Upper lobe of left lung (tissue), 6 donors: ENCODE results near the gene ACBD6. TPM values are rescaled to one million over a fixed set of nuclear protein-coding genes. Genes with fewer than 3 reads are reported as not detected.

Experiments
- ATAC-seq, 2 donors: fragments of 200-7000 bp; cut with Tn5 transposase; one replicate each; pipeline ENCODE4 v1.9.1; 2022; ENCODE audit warnings: mild to moderate bottlenecking in 2 of 2, moderate library complexity in 2 of 2; ENCODE audit not compliant: low FRiP score in 2 of 2
- DNase-seq, 2 donors: peaks; one replicate each; pipeline ENCODE4 v3.0.0-alpha.2; 2019 to 2020
- H3K27ac ChIP-seq, 4 donors: fragments of 200-600 bp; sonication (generic); one replicate each; pipeline ENCODE4 v1.5.1; 2016 to 2019
- H3K27me3 ChIP-seq, 4 donors: fragments of 200-600 bp; sonication (generic); one replicate each; pipeline ENCODE4 v1.5.1; 2017 to 2019
- H3K36me3 ChIP-seq, 4 donors: fragments of 200-600 bp; sonication (generic); one replicate each; pipeline ENCODE4 v1.5.1; 2016 to 2019
- H3K4me1 ChIP-seq, 4 donors: fragments of 200-600 bp; sonication (generic); one replicate each; pipeline ENCODE4 v1.5.1; 2018 to 2019
- H3K4me3 ChIP-seq, 4 donors: fragments of 200-600 bp; sonication (generic); one replicate each; pipeline ENCODE4 v1.5.1; 2017 to 2019; ENCODE audit warnings: mild to moderate bottlenecking in 2 of 4, moderate library complexity in 1 of 4
- H3K9me3 ChIP-seq, 4 donors: fragments of 200-600 bp; sonication (generic); one replicate each; pipeline ENCODE4 v1.5.1; 2018 to 2019
- CTCF ChIP-seq, 6 experiments: fragments of 450-650 bp in 4 of 6; fragments of 200-600 bp in 2 of 6; sonication (generic) in 2 of 6; IDR thresholded peaks; one replicate each; pipeline ENCODE4 v1.5.1; 2016 to 2019; ENCODE audit warnings: antibody characterized with exemption in 6 of 6
- EP300 ChIP-seq, 4 donors: sonication (generic); formaldehyde crosslinking; IDR thresholded peaks; one replicate each; pipeline ENCODE4 v1.5.1; 2017; ENCODE audit warnings: antibody characterized with exemption in 4 of 4, control low read depth in 2 of 4
- POLR2A ChIP-seq, 4 donors: fragments of 450-650 bp; IDR thresholded peaks; one replicate each; pipeline ENCODE4 v1.5.1; 2016 to 2017; ENCODE audit warnings: antibody characterized with exemption in 4 of 4, mild to moderate bottlenecking in 2 of 4
- POLR2AphosphoS5 ChIP-seq, 2 donors: sonication (generic); formaldehyde crosslinking; IDR thresholded peaks; one replicate each; pipeline ENCODE4 v1.5.1; 2017; ENCODE audit warnings: antibody characterized with exemption in 2 of 2
- WGBS, 2 donors: methylation state at CpG; one replicate each; pipeline ENCODE4 v1.1.5; 2017 to 2018; 5-methylcytosine and 5-hydroxymethylcytosine counted together
- total RNA-seq, 6 donors: library from RNA; depleted of rRNA in 4 of 6; stranded (reverse); fragments of >200 nt in 4 of 6; gene quantifications; one replicate each; pipeline versions ENCODE4 v1.1.0 to v1.2.1, GENCODE V29; 2016 to 2021
- donor health status: DM: no; HTN: no; CAD: no; lungs with moderate emphysema.
- donor health status: DM: no; HTN: yes; CAD: no; lungs with severe emphysema.

Gene ACBD6
- total RNA-seq, 6 donors from 2014 or later: 24.9 to 72.3 (median 51.5) TPM

DNA sequence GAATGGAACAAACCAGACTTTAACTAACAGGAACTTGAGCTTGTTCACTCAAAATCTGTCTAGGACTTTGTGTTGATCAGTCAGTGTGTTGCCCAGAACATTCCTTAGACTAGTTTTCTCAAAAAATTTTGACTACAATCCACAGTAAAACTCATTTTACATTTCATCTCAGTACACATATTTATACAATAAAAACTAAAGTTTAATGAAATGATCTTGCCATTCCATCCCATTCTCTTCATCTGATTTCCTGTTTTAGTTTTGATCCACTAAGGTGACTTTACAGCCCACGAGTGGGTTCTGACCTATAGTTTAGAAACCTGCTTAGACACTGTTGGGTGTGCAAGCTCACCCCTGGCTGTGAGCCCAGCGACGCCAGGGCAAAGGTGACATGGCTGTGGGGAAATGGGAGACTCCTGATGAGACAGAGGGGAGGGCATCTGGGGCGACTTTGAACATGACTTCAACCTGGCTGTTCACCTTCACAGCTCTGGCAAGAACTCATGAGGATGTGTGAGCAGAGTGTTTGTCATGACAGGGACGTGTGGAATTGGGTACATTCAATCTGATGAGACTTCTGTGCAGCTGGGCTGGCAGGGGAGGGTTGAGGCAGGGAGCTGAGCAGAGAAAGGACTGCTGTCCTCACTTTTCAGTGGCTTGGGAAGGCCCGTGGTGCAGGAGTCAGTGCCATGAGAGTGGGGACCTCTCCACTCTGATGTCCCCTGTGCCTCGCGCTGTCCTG, 231.7 kb downstream of the ACBD6 start:
- Histone ChIP-seq H3K36me3 (peaks cover 0 to 6% (median 5%) of the 10 kb centered on the region in 4 donors), H3K9me3 (no peaks in the 10 kb centered on the region), H3K27ac (no peak overlapping the region), H3K27me3 (no peaks in the 10 kb centered on the region), H3K4me1 (peaks cover 0 to 2% (median 0%) of the 10 kb centered on the region in 4 donors), H3K4me3 (no peak overlapping the region)
- no peak for TF ChIP-seq EP300 (IDR thresholded peaks at IDR 0.05)
- TF ChIP-seq POLR2AphosphoS5 (IDR thresholded peaks at IDR 0.05): no peak
- TF ChIP-seq POLR2A (IDR thresholded peaks at IDR 0.05): no peak
- TF ChIP-seq CTCF (IDR thresholded peaks at IDR 0.05): no peak
- DNase-seq: no peak
- 83 to 86% methylated on average over 7 to 8 of the region's 8 CpGs for WGBS, 2 donors
- ATAC-seq: no peak

DNA sequence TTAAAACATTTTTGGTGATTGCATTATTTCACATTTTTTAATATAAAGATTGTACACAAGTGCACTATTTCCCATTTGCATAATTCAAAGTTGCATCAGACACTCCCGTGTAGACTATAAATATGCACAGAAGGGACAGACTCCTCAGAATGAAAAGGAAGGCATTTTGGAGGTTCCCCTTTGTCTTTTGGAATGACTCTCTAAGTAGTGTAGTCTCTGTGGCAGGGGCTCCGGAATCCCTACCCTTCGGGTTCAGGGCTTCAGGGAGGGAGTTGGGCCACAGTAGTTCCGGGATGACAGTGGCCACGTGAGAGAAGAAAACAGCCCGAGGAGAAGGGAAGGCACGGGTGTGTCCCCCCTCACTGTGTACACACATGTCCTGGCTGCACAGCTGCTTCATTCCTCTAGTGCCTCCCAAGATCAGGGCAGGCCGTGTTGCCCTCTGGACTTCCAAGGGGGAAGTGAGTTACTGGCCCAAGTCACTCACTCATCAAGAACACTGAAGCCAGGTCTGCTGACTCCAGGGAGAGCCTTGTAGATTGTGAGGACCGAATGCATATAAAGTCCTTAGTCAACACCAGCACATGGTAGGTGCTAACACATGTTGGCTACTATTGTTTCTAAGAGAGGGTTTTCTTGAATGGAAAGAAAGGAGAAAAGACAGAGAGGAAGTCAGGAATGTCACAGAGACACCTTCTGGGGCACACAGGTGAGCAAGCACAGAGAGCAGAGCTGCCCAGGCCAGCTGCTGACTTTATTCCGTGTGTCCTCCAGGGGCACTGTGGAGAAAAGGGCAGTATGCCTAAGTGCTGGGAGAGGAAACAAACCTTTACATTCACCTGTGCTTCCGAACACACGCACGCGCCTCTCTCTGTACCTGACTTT, 232.5 kb downstream of the ACBD6 start:
- Histone ChIP-seq H3K27me3 (no peaks in the 10 kb centered on the region), H3K36me3 (peaks cover 0 to 6% (median 2%) of the 10 kb centered on the region in 4 donors), H3K9me3 (no peaks in the 10 kb centered on the region), H3K27ac (no peak overlapping the region), H3K4me1 (peaks cover 0 to 2% (median 0%) of the 10 kb centered on the region in 4 donors), H3K4me3 (no peak overlapping the region)
- TF ChIP-seq EP300 (IDR thresholded peaks at IDR 0.05) (no peak), POLR2AphosphoS5 (IDR thresholded peaks at IDR 0.05) (no peak), CTCF (IDR thresholded peaks at IDR 0.05) (no peak), POLR2A (IDR thresholded peaks at IDR 0.05) (no peak)
- WGBS, 2 donors: 62 to 65% methylated on average over 14 of the region's 14 CpGs
- ATAC-seq: peak in 1 of 2 donors; percentile 64
- no peak for DNase-seq

- Histone ChIP-seq H3K9me3 (no peaks in the 10 kb centered on the region), H3K27ac (no peak overlapping the region), H3K36me3 (peaks cover 0 to 6% (median under 1%) of the 10 kb centered on the region in 4 donors), H3K4me3 (no peak overlapping the region), H3K4me1 (peaks cover 0 to 2% (median 0%) of the 10 kb centered on the region in 4 donors), H3K27me3 (no peaks in the 10 kb centered on the region)
- DNase-seq (no peak), ATAC-seq (no peak)
- TF ChIP-seq POLR2A (IDR thresholded peaks at IDR 0.05) (no peak), POLR2AphosphoS5 (IDR thresholded peaks at IDR 0.05) (no peak), EP300 (IDR thresholded peaks at IDR 0.05) (no peak), CTCF (IDR thresholded peaks at IDR 0.05) (no peak)
- 53 to 65% methylated on average over 9 of the region's 9 CpGs for WGBS, 2 donors
Observed at GRCh38 chr1:180268556-180269075, 233.8 kb downstream of the ACBD6 start.

GRCh38 chr1:180267761-180268555, 234.4 kb downstream of the ACBD6 start:
- no peak for TF ChIP-seq POLR2A (IDR thresholded peaks at IDR 0.05)
- no peak for TF ChIP-seq EP300 (IDR thresholded peaks at IDR 0.05)
- TF ChIP-seq POLR2AphosphoS5 (IDR thresholded peaks at IDR 0.05): no peak
- TF ChIP-seq CTCF (IDR thresholded peaks at IDR 0.05): no peak
- ATAC-seq: no peak
- DNase-seq: peak in 1 of 2 donors; percentile 11
- Histone ChIP-seq H3K27me3 (no peaks in the 10 kb centered on the region), H3K9me3 (no peaks in the 10 kb centered on the region), H3K4me1 (peaks cover 0 to 2% (median 0%) of the 10 kb centered on the region in 4 donors), H3K27ac (no peak overlapping the region), H3K4me3 (no peak overlapping the region), H3K36me3 (peaks cover 0 to 3% (median 0%) of the 10 kb centered on the region in 4 donors)
- WGBS, 2 donors: 74 to 76% methylated on average over 5 of the region's 5 CpGs
